Measurements from ENCODE around the gene ZNF428.
"Not testable (repeated sequence)": the region's sequence is repeated elsewhere in the genome, so short reads cannot be mapped to it uniquely, and the experiment has no call there.

ZNF428 gene

GRCh38 chr19:43619262-43620060 is at the start of gene ZNF428:
ZNF428 (minus strand) TSS chr19:43619629; CDS start chr19:43614304, 5,325 bp downstream.
- DNase-seq: peak; percentile 92

- peak; percentile 98 for DNase-seq
Measured at GRCh38 chr19:43668406-43669109, 49.1 kb upstream of the ZNF428 start.

- DNase-seq: no peak
Measured at GRCh38 chr19:43667876-43668405, 48.5 kb upstream of the ZNF428 start.

GRCh38 chr19:43667126-43667875 is 47.9 kb upstream of the ZNF428 start:
- DNase-seq: no peak

GRCh38 chr19:43664018-43664417 is 44.6 kb upstream of the ZNF428 start:
- DNase-seq: peak; percentile 55

- DNase-seq: no peak
Measured at GRCh38 chr19:43662487-43662886, 43.1 kb upstream of the ZNF428 start.

GRCh38 chr19:43660971-43661360 is 41.5 kb upstream of the ZNF428 start:
- DNase-seq: no peak

GRCh38 chr19:43660301-43660970 is 41.0 kb upstream of the ZNF428 start:
- DNase-seq: no peak

- DNase-seq: no peak
Measured at GRCh38 chr19:43658494-43658893, 39.1 kb upstream of the ZNF428 start.

GRCh38 chr19:43658001-43658400 is 38.6 kb upstream of the ZNF428 start:
- DNase-seq: no peak

- DNase-seq: no peak
Measured at GRCh38 chr19:43656436-43656835, 37.0 kb upstream of the ZNF428 start.

- DNase-seq: no peak
Measured at GRCh38 chr19:43652546-43652874, 33.1 kb upstream of the ZNF428 start.

- peak; percentile 64 for DNase-seq
Measured at GRCh38 chr19:43651758-43652545, 32.5 kb upstream of the ZNF428 start.

GRCh38 chr19:43650276-43650675 is 30.8 kb upstream of the ZNF428 start:
- not testable (repeated sequence) for DNase-seq

- DNase-seq: no peak
Measured at GRCh38 chr19:43649514-43649913, 30.1 kb upstream of the ZNF428 start.

GRCh38 chr19:43648633-43649032 is 29.2 kb upstream of the ZNF428 start:
- no peak for DNase-seq

- DNase-seq: no peak
Measured at GRCh38 chr19:43644181-43644580, 24.8 kb upstream of the ZNF428 start.

GRCh38 chr19:43643326-43643725 is 23.9 kb upstream of the ZNF428 start:
- no peak for DNase-seq

GRCh38 chr19:43642531-43642930 is 23.1 kb upstream of the ZNF428 start:
- no peak for DNase-seq

GRCh38 chr19:43641333-43641732 is 21.9 kb upstream of the ZNF428 start:
- DNase-seq: no peak

GRCh38 chr19:43640424-43640757 is 21.0 kb upstream of the ZNF428 start:
- no peak for DNase-seq

Data from activated CD4-positive, alpha-beta T cell treated with anti-CD3 and anti-CD28 coated beads, Interleukin-2, Interleukin-6, amounts not matched to agents 100 ng/mL and 50 ng/mL, durations not matched to agents 16 hours and 8 hours (primary cell).